HCT116 (cell line): ENCODE measurements around the gene CYP11A1.

Experiments used
- CBX3 ChIP-seq: IDR thresholded peaks from 2 replicates; pipeline ENCODE4 v1.6.1; 2012; ENCODE audit warnings: low read depth
- CTCF ChIP-seq, 3 experiments: fragments of 200-600 bp in 1 of 3; sonication (generic) in 1 of 3; IDR thresholded peaks in 2 of 3; conservative IDR thresholded peaks in 1 of 3; 2 replicates each; pipeline ENCODE4 v1.5.1; 2012 to 2017; ENCODE audit warnings: low read depth in 2 of 3, low read length in 2 of 3, antibody characterized with exemption in 1 of 3, borderline replicate concordance in 1 of 3, control low read depth in 1 of 3, mild to moderate bottlenecking in 1 of 3, mixed read lengths in 1 of 3, mixed run types in 1 of 3, moderate library complexity in 1 of 3; ENCODE audit not compliant: insufficient read depth in 1 of 3
- EGR1 ChIP-seq: IDR thresholded peaks from 2 replicates; pipeline ENCODE4 v1.6.1; 2012; ENCODE audit warnings: low read depth
- EZH2 ChIP-seq: fragments of 200-600 bp; sonication (generic); IDR thresholded peaks from 2 replicates; pipeline ENCODE4 v1.6.1; 2017; ENCODE audit warnings: antibody characterized with exemption, mixed run types
- POLR2A ChIP-seq: IDR thresholded peaks from 2 replicates; pipeline ENCODE4 v1.7.0; 2011; ENCODE audit warnings: borderline replicate concordance; ENCODE audit not compliant: insufficient read depth, insufficient read length; ENCODE audit errors: extremely low read depth
- SIN3A ChIP-seq: IDR thresholded peaks from 2 replicates; pipeline ENCODE4 v1.6.1; 2012; ENCODE audit warnings: low read depth

- TF ChIP-seq POLR2A (no peak), CTCF (IDR thresholded peaks at IDR 0.05 in 2 of 3, conservative IDR thresholded peaks at IDR 0.05 in 1 of 3; ENCODE audit: borderline replicate concordance in 1 of 3, insufficient read depth in 1 of 3, low read depth in 2 of 3, low read length in 2 of 3) (no peak), EGR1 (no peak), CBX3 (no peak), SIN3A (no peak), EZH2 (no peak)
Measured at GRCh38 chr15:74332011-74332410, 35.4 kb downstream of the CYP11A1 start.
